LNCAP (cell line): ENCODE results near the gene SMIM32.

ENCODE experiments used
- TF ChIP-seq, protein P1 (sequence below): fragments of 450-650 bp; IDR thresholded peaks from 2 replicates; pipeline ENCODE4 v1.5.1; 2017; ENCODE audit warnings: mild to moderate bottlenecking

SMIM32 gene

DNA sequence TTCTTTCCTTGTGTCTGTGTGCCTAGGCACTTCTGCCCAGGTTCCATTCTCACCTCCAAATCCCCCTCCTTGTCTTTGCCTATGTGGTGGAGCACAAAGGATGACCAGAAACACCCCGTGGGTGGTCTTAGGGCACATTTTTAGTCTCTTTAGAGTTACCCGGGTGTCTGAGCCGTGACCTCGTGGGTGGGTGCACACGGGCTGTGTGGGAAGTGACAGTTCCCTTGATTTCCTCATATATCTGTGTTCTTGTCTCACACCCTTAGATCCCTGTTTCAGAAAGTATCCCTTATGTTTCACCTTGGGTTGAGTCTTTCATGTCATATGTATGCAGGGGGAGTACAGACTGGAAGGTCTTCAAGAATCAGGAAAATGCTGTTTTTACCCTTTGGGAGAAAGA, 13.4 kb upstream of the SMIM32 start:
- TF ChIP-seq, protein P1, sequence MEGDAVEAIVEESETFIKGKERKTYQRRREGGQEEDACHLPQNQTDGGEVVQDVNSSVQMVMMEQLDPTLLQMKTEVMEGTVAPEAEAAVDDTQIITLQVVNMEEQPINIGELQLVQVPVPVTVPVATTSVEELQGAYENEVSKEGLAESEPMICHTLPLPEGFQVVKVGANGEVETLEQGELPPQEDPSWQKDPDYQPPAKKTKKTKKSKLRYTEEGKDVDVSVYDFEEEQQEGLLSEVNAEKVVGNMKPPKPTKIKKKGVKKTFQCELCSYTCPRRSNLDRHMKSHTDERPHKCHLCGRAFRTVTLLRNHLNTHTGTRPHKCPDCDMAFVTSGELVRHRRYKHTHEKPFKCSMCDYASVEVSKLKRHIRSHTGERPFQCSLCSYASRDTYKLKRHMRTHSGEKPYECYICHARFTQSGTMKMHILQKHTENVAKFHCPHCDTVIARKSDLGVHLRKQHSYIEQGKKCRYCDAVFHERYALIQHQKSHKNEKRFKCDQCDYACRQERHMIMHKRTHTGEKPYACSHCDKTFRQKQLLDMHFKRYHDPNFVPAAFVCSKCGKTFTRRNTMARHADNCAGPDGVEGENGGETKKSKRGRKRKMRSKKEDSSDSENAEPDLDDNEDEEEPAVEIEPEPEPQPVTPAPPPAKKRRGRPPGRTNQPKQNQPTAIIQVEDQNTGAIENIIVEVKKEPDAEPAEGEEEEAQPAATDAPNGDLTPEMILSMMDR = no peak

DNA sequence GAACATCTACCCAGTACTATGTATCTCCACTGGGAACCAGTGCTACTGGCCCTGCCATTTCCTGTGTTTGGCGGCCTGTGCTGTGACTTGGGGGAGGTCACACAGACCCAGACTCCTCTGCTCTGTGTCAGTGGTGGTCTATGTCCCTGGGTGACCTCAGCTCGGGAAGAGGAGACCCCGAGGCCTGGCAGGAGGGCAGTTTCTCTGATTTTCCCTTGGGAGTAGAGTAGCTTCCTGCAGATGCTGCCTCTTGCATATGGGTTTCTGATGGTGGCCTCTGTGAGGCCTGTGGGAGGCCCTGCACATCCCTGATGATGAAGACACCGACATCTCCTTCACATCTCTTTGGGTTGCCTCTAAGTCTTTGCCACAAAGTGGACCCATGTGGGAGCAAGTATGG, 13.0 kb upstream of the SMIM32 start:
- TF ChIP-seq, protein P1 = no peak

DNA sequence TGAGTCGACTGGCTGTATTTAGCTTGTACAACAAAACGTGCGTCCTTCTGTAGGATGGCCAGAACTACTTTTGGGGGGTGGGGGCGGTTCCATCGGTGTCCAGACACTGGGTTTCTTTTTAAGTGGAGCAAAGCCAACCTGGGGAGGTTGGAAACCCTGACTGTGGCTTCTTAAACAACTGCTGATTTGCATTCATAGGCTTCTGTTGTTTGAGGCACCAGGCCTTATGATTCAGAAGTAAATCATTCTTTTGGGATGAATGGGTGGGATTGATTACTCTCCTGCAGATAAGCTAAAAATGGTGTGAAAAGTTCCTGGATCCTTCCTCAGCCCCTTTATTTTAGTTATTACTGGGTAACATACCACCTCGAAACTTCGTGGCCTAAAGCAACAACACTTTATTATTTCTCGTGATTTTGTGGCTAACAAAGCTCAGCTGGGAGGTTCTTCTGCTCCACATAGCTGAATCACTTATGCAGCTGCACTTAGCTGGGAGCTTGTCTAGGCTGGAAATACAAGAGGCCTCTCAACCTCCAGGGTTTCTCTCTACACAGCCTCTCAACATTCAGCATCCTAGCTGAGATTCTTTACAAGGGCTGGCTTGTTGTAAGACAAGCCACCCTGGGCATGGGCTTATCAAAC, 12.2 kb upstream of the SMIM32 start:
- TF ChIP-seq, protein P1 = no peak

DNA sequence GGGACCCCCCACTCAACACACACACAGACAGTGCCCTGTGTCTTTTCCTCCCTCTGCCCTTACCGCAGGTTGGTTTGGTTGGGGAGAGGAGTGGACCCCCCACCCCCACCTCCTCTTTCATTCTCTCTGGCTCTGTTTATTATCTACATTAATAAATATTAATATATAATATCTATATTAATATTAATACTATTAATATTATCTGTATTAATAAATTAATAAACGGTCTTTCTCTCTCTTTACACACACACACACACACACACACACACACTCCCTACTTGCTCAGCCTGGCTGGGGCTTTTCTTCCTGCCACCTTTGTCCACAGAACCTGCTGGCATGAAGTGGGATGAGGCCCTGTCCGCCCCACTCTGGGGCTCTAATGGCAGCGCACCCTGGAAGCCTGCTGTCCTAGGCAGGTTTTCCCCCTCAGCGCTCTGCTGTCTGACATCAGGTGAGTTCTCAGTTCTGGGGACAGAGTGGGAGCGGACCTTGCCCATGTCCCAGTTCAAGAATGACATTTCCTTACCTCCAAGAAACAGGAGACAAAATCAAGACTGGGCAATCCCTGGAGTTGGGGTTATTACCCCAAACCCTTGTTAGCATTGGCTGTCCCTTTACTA, 10.5 kb upstream of the SMIM32 start:
- TF ChIP-seq, protein P1 = no peak

DNA sequence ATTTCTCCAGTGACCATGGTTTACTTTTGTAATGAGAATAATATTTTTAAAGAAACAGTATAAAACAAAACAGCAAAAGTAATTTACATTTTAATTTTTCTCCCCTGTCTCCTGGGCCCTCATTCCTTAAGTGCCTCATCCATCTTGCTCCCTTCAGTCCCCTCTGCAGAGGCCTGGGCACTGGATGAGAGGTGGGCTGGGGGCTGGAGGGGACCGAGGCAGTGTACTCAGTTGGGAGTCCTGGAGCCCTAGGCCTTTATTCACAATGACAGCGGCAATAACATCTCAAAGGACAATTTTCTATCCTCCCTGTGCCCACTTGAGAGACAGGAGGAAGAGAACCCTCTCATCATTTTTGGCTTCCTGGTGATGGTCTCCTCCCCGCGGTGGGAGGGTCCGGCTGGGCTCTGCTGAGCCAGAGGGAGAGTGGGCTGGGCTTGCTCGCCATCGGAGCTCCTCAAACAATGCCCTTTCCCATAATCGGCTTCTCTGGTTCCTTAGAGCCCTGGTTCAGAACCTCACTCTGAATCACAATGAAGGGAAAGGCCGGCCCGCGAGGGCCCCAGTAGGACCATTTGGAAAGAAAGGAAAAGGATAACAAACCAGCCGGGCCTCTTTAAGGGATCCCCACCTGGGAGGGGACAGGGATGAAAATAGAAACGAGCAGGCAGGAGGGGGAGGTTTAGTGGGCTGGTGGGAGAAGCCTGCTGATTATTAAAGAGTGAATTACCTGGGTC, 9.7 kb upstream of the SMIM32 start:
- TF ChIP-seq, protein P1 = no peak

DNA sequence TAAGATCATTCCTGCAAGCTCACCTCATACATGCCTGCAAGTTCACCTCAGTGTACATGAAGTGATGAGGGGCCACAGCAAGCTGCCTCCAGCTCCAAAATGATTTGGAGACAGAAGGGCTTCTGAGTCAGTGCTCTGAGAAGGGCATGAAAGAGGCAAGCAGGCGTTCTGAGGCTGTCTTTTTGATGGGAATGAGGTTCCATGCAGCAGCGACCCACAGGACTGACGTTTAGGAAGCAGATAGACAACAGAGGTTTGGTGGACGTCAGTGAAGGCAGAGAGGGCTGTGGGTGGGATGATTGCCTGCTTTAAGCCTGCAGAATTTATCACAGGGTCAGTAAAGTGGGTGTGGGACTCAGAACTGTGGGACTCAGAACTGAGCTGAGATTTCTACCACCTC, 8.9 kb upstream of the SMIM32 start:
- TF ChIP-seq, protein P1 = no peak

DNA sequence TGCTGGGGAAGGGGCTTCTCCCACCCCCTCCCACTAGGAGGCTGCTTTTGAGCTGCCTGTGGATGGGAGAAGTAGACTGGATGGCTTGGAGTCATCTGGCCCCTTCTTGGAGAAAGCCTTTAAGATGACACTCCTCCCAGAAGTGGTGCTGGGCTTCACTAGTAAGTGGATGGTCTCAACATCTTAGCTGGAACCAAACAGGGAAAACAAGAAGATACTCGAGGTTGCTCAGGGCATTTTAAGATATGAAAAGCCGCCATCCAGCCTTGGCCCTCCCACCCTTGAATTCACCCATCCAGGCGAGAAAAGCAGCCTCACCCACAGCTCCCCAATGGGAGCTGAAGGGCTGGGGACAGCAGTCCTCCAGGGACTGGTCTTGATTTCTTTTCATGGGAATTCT, 7.8 kb upstream of the SMIM32 start:
- TF ChIP-seq, protein P1 = no peak
